H1 (cell line): ENCODE data around the gene B4GALT5. TPM values are rescaled to one million over a fixed set of nuclear protein-coding genes. Genes with fewer than 3 reads are reported as not detected.

Source experiments
- ASH2L ChIP-seq: fragments of 200-600, 300-600 bp; sonication (generic); IDR thresholded peaks from one replicate; pipeline ENCODE4 v1.7.1; 2017; ENCODE audit warnings: low read length
- POLR2AphosphoS5 ChIP-seq: IDR thresholded peaks from 2 replicates; pipeline ENCODE4 v1.6.1; 2011; ENCODE audit warnings: low read depth, low read length
- RBBP5 ChIP-seq: IDR thresholded peaks from 2 replicates; pipeline ENCODE4 v1.7.1; 2012; ENCODE audit warnings: low read depth, mild to moderate bottlenecking, inconsistent platforms, low read length, moderate library complexity, borderline replicate concordance
- SIX5 ChIP-seq: IDR thresholded peaks from 2 replicates; pipeline ENCODE4 v1.6.1; 2011; ENCODE audit warnings: mild to moderate bottlenecking, low read depth, low read length
- polyA plus RNA-seq, 7 experiments: library from polyadenylated mRNA; depleted of rRNA in 3 of 7; stranded (reverse) in 5 of 7; unstranded in 2 of 7; fragments of >200 nt in 5 of 7; fragments of 200-250 nt in 2 of 7; gene quantifications; 1 replicate in 5 of 7; 2 replicates in 1 of 7; 4 replicates in 1 of 7; pipeline versions ENCODE4 v1.2.1 to v1.2.3, GENCODE V29; 2011 to 2013; ENCODE audit warnings: missing spikeins in 2 of 7, mixed read lengths in 2 of 7
- total RNA-seq: library from RNA; stranded (reverse); fragmentation: NEBNext Ultra II Directional; extraction: Animal tissue kit (Norgen Biotek cat#: 25700); gene quantifications from 2 replicates; pipeline ENCODE4 v1.2.1, GENCODE V29; 2021
- TF ChIP-seq, protein P1 (sequence below): IDR thresholded peaks from 2 replicates; pipeline ENCODE4 v1.6.1; 2012; ENCODE audit warnings: inconsistent platforms

B4GALT5 gene
- total and polyA plus RNA-seq, 2 of the 8 experiments (the other 6 are each of a cell fraction or from before 2014, with no cell fraction given), result 46.5 to 75.4 TPM

GRCh38 chr20:49590163-49591017 is 123.3 kb downstream of the B4GALT5 start (continued):
- TF ChIP-seq, protein P1, sequence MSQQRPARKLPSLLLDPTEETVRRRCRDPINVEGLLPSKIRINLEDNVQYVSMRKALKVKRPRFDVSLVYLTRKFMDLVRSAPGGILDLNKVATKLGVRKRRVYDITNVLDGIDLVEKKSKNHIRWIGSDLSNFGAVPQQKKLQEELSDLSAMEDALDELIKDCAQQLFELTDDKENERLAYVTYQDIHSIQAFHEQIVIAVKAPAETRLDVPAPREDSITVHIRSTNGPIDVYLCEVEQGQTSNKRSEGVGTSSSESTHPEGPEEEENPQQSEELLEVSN, result no peak
- TF ChIP-seq ASH2L (no peak), SIX5 (no peak), RBBP5 (no peak), POLR2AphosphoS5 (no peak)
- TF ChIP-seq, all 59 proteins: peak for 0
